Motor neuron (in vitro differentiated cells): ENCODE measurements around the gene RAD51AP2. TPM values are rescaled to one million over a fixed set of nuclear protein-coding genes. Genes with fewer than 3 reads are reported as not detected.

ENCODE experiments used
- ATAC-seq, 8 experiments: fragments of 200-7000 bp; cut with Tn5 transposase; replicated peaks in 6 of 8; 2 replicates each; pipeline ENCODE4 v1.8.0; 2021; ENCODE audit warnings: mild to moderate bottlenecking in 8 of 8, moderate library complexity in 8 of 8
- H3K27ac ChIP-seq, 2 donors: fragments of 250-450 bp; sonication (Bioruptor Pico); 2 replicates each; pipeline ENCODE4 v1.9.0; 2021; ENCODE audit warnings: antibody characterized with exemption in 2 of 2, mild to moderate bottlenecking in 2 of 2, moderate library complexity in 1 of 2
- H3K4me1 ChIP-seq, 2 donors: fragments of 250-450 bp; sonication (Bioruptor Pico); replicated peaks in 1 of 2; 2 replicates each; pipeline ENCODE4 v1.6.1; 2021; ENCODE audit warnings: antibody characterized with exemption in 2 of 2, mild to moderate bottlenecking in 2 of 2, moderate library complexity in 1 of 2
- H3K4me3 ChIP-seq, 5 donors: fragments of 250-450 bp; sonication (Bioruptor Pico); 2 replicates each; pipeline ENCODE4 v1.9.0; 2021; ENCODE audit warnings: antibody characterized with exemption in 5 of 5, mild to moderate bottlenecking in 5 of 5, moderate library complexity in 4 of 5
- WGBS, 10 experiments: fragments of 450-650 bp; shearing (Covaris generic); methylation state at CpG; one replicate each; pipeline ENCODE4 v1.0.0; 2022; 5-methylcytosine and 5-hydroxymethylcytosine counted together
- in situ Hi-C, 9 experiments: fragments of 400-800 bp; cut with MboI; loops; one replicate each; pipeline ENCODE4 v1.15.0; 2021; ENCODE audit warnings: low sequenced_read_pairs in 9 of 9, low pct_unique_long_range_greater_than_20kb in 2 of 9; ENCODE audit not compliant: unreplicated experiment in 9 of 9
- total RNA-seq, 8 experiments: library from RNA; unstranded; fragments of 300-600 nt; gene quantifications; 2 replicates each; pipeline versions ENCODE4 v1.2.3 to v1.2.4, GENCODE V29; 2022

RAD51AP2 gene
- total RNA-seq, 8 experiments from 2014 or later = 0.21 to 0.81 (median 0.33) TPM; not detected in 3

DNA sequence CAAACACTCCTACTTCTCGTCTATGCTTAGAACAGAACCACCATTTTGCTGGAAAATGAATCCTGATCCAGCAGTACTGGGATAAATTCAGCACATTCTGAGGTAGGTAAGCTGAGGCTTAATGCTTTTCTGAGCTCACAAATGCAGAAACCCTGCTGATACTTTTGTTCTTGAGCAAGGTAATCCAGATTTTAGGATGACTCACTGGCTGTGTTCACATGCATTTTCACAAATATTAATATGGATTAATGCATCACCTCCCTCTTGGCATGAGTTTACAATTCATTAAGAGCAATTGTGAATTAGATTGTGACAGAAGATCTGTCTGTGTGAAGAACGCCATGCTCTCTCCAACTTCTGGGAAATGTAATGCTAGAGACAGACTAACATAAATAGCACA lies 42.2 kb downstream of the RAD51AP2 start:
- Histone ChIP-seq H3K27ac (no peak overlapping the region), H3K4me3 (no peak overlapping the region), H3K4me1 (no peaks in the 10 kb centered on the region)
- WGBS, 10 experiments = 18 to 100% (median 82%) methylated on average over 1 to 2 of the region's 2 CpGs; no CpG with 5 or more reads in 3 of the 10 experiments
- in situ Hi-C loops = no loop called here
- peak in 4 of 8 experiments; percentile 41 to 72 (median 48) for ATAC-seq

DNA sequence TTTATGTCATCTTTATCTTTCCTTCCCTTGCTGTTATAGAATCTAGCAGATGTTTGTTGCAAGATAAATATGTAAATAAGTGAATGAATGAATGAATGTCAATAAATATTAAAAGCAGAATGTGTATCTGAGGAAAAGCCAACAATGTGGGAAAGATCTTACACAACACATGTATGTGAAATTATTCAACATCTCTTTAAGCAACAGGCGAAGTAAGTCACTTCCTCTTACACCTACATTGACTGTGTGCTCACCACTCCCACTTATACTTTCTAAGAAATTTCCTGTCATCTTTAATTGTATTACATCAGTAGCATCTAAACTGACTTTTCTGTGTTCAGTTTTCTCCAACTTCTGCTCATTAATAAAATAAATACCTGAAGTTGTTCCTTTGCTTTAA lies 43.0 kb downstream of the RAD51AP2 start:
- no peak overlapping the region for H3K27ac ChIP-seq
- no peak for ATAC-seq
- in situ Hi-C loops = no loop called here
- H3K4me1 ChIP-seq = no peaks in the 10 kb centered on the region
- 43 to 100% (median 70%) methylated on average over 1 of the region's 1 CpG; no CpG with 5 or more reads in 2 of the 10 experiments for WGBS, 10 experiments
- no peak overlapping the region for H3K4me3 ChIP-seq

DNA sequence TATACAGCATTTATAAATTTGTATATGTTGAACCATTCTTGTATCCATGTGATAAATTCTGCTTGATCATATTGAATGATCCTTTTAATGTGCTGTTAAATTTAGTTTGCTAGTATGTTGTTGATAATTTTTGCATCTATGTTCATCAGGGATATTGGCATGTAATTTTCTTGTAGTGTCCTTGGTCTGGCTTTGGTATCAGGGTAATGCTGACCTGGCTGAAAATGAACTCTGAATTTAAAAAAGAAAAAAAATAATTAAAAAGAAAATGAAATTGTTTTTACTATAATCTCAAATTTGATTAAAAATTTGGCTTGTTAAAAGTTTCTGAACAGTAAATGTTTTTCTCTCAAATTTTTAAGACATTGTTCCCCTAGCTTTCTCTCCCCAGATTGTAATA lies 46.3 kb downstream of the RAD51AP2 start:
- Histone ChIP-seq H3K4me3 (no peak overlapping the region), H3K27ac (no peak overlapping the region), H3K4me1 (no peaks in the 10 kb centered on the region)
- ATAC-seq = no peak
- in situ Hi-C loops = no loop called here

DNA sequence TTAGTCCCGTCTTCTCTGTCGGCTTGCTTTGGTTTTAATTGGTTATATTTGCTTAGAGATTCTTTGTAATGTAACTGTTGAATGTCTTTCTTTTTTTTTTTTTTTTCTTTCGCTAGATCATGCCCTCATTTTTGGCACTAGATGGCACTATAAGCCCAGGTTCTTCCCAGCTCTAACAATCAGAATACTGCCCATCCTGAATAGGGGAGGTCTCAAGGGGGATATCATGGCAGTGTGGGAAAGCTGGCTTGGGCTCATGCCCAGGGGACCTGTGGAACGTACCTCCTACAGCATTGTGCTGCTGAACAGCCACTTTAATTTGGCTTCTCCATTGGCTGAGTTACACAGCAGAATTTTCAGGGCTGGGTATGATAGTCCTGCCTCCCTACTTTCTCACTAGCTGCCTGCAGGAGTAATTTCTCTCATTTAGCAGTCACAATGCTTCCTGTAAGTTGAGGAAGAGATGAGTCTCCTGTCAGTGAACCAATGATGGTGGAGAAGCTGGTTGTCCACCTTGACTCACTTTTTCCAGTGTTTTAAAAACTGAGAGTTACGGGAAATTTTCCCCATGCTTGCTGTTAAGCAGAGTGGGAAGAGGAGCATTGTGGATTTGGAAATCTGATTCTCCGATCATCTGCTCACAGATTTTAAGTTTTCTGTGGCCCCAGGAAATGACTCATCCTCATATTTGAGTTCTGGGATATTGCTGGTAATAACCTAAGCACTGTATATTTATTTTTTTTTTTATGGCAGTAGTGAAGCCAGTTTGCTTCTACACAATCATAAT lies 47.2 kb downstream of the RAD51AP2 start:
- in situ Hi-C loops = no loop called here
- peak in 3 of 8 experiments; percentile 28 to 45 (median 41) for ATAC-seq
- Histone ChIP-seq H3K4me3 (no peak overlapping the region), H3K27ac (no peak overlapping the region), H3K4me1 (no peaks in the 10 kb centered on the region)
- 34 to 91% (median 60%) methylated on average over 3 to 5 of the region's 6 CpGs for WGBS, 10 experiments

DNA sequence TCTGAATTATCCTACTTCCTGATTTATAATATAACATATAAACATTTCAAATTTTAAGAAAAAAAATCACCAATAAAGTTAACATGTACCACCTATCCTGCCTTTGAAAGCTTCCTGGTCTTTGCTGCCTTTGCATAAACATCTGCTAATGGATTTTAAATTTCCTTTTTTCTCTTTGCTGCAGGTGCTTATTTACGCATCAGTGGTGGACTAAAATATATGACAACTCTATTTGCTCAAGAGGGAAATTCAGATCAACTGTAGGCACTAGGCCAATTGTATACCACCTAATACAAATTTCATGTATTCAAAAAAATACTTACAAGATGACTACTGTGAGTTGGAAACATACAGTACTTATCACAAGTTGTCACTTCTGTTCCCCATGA lies 57.2 kb downstream of the RAD51AP2 start:
- Histone ChIP-seq H3K4me3 (no peak overlapping the region), H3K27ac (no peak overlapping the region), H3K4me1 (no peaks in the 10 kb centered on the region)
- in situ Hi-C loops = no loop called here
- WGBS, 10 experiments = 0 to 100% (median 72%) methylated on average over 1 of the region's 1 CpG
- no peak for ATAC-seq

Other genes starting within 250 kb of the RAD51AP2 start
- gene VSNL1, start 22.3 kb upstream of the RAD51AP2 start, total RNA-seq = 10 to 100 TPM in 4 of 8 experiments, 1 to 10 TPM in 2, under 1 TPM in 2; 0.27 to 14.9 (median 6.3) TPM
- gene SMC6, start 235.4 kb upstream of the RAD51AP2 start, total RNA-seq = 10 to 100 TPM; 12.6 to 27.4 (median 21.2) TPM
- 10 to 100 TPM in 3 of 8 experiments, 1 to 10 TPM in 5; 1.0 to 15.8 (median 5.9) TPM for gene GEN1, start 235.7 kb upstream of the RAD51AP2 start, total RNA-seq